NCI-H1436 treated with DMSO at 0.1 percent for 48 hours (cell line): ENCODE data around the gene RHBDL3.
"Not testable (repeated sequence)": the region's sequence is repeated elsewhere in the genome, so short reads cannot be mapped to it uniquely, and the experiment has no call there.

ENCODE experiments used
- DNase-seq: peaks from one replicate; lab custom pipeline; 2025; lab: John Stamatoyannopoulos, UW

RHBDL3 gene

GRCh38 chr17:32323811-32324491 is 58.3 kb downstream of the RHBDL3 start:
- DNase-seq = no peak

- DNase-seq = no peak
Observed at GRCh38 chr17:32327911-32328310, 62.3 kb downstream of the RHBDL3 start.

GRCh38 chr17:32330147-32330546 is 64.5 kb downstream of the RHBDL3 start:
- DNase-seq = no peak

GRCh38 chr17:32331243-32332040 is 65.8 kb downstream of the RHBDL3 start:
- no peak for DNase-seq

GRCh38 chr17:32333187-32333586 is 67.6 kb downstream of the RHBDL3 start:
- no peak for DNase-seq

- no peak for DNase-seq
Observed at GRCh38 chr17:32335046-32335445, 69.4 kb downstream of the RHBDL3 start.

- no peak for DNase-seq
Observed at GRCh38 chr17:32335687-32336086, 70.1 kb downstream of the RHBDL3 start.

GRCh38 chr17:32341141-32341856 is 75.7 kb downstream of the RHBDL3 start:
- no peak for DNase-seq

GRCh38 chr17:32341857-32342602 is 76.4 kb downstream of the RHBDL3 start, which contains the start of gene C17orf75:
Gene C17orf75, minus strand, starts transcription at chr17:32342173. Its CDS starts 34 bp downstream, at chr17:32342139.
- DNase-seq = peak; percentile 22

- DNase-seq = no peak
Observed at GRCh38 chr17:32342603-32343325, 77.1 kb downstream of the RHBDL3 start.

- DNase-seq = no peak
Observed at GRCh38 chr17:32345951-32346600, 80.4 kb downstream of the RHBDL3 start.

GRCh38 chr17:32348483-32348800 is 82.8 kb downstream of the RHBDL3 start:
- DNase-seq = no peak

- DNase-seq = no peak
Observed at GRCh38 chr17:32349503-32349853, 83.8 kb downstream of the RHBDL3 start.

GRCh38 chr17:32349854-32350665 is 84.4 kb downstream of the RHBDL3 start, which contains the start of gene ZNF207:
Gene ZNF207, plus strand, starts transcription at chr17:32350157. Its CDS starts 129 bp downstream, at chr17:32350286.
- peak; percentile 94 for DNase-seq

- no peak for DNase-seq
Observed at GRCh38 chr17:32350666-32351418, 85.2 kb downstream of the RHBDL3 start.

GRCh38 chr17:32352734-32353133 is 87.1 kb downstream of the RHBDL3 start:
- not testable (repeated sequence) for DNase-seq

GRCh38 chr17:32355649-32356377 is 90.2 kb downstream of the RHBDL3 start:
- no peak for DNase-seq

- DNase-seq = no peak
Observed at GRCh38 chr17:32356378-32356743, 90.7 kb downstream of the RHBDL3 start.

- no peak for DNase-seq
Observed at GRCh38 chr17:32356750-32357149, 91.1 kb downstream of the RHBDL3 start.
